HepG2 (cell line): ENCODE measurements around the gene NFKBIZ. TPM values are rescaled to one million over a fixed set of nuclear protein-coding genes. Genes with fewer than 3 reads are reported as not detected.

Experiments used
- ARHGAP35 ChIP-seq: sonication (generic); formaldehyde crosslinking; IDR thresholded peaks from 2 replicates; pipeline ENCODE4 v1.9.0; 2022; ENCODE audit warnings: mild to moderate bottlenecking, inconsistent platforms, moderate library complexity, missing genetic modification reagents, borderline replicate concordance
- ARNT2 ChIP-seq: sonication (generic); formaldehyde crosslinking; IDR thresholded peaks from 2 replicates; pipeline ENCODE4 v1.8.0; 2022; ENCODE audit warnings: mild to moderate bottlenecking, low read depth, missing genetic modification reagents, moderate library complexity
- DZIP1 ChIP-seq: sonication (generic); formaldehyde crosslinking; IDR thresholded peaks from 2 replicates; pipeline ENCODE4 v1.5.0; 2020; ENCODE audit warnings: mild to moderate bottlenecking, missing genetic modification reagents
- GABPA ChIP-seq, 2 experiments: IDR thresholded peaks; 2 replicates each; pipeline ENCODE4 v1.6.1; 2011 to 2016; ENCODE audit warnings: low read depth in 2 of 2, low read length in 1 of 2, missing biosample characterization in 1 of 2, missing genetic modification characterization in 1 of 2
- GATAD2A ChIP-seq: IDR thresholded peaks from 2 replicates; pipeline ENCODE4 v1.6.1; 2016
- LCORL ChIP-seq, 2 experiments: fragments of 450-650 bp in 1 of 2; sonication (generic) in 1 of 2; formaldehyde crosslinking in 1 of 2; IDR thresholded peaks; 2 replicates each; pipeline versions ENCODE4 v1.5.0 to v1.6.1; 2017 to 2020; ENCODE audit warnings: antibody characterized with exemption in 1 of 2, missing genetic modification reagents in 1 of 2
- NCOA5 ChIP-seq: sonication (generic); formaldehyde crosslinking; IDR thresholded peaks from 2 replicates; pipeline ENCODE4 v1.4.0; 2020; ENCODE audit warnings: missing genetic modification reagents
- NFE2L2 ChIP-seq: fragments of 150-350 bp; IDR thresholded peaks from 2 replicates; pipeline ENCODE4 v1.6.1; 2014; ENCODE audit warnings: low read length
- NR2C2 ChIP-seq: sonication (generic); formaldehyde crosslinking; IDR thresholded peaks from 2 replicates; pipeline ENCODE4 v1.4.0; 2020; ENCODE audit warnings: missing genetic modification reagents, mild to moderate bottlenecking, moderate library complexity, borderline replicate concordance
- PHB2 ChIP-seq: fragments of 450-650 bp; IDR thresholded peaks from 2 replicates; pipeline ENCODE4 v1.6.1; 2018; ENCODE audit not compliant: partially characterized antibody
- RCOR2 ChIP-seq: IDR thresholded peaks from 2 replicates; pipeline ENCODE4 v1.6.1; 2016; ENCODE audit warnings: missing biosample characterization, missing genetic modification reagents
- SOX5 ChIP-seq: IDR thresholded peaks from 2 replicates; pipeline ENCODE4 v1.6.1; 2016; ENCODE audit warnings: borderline replicate concordance
- SP4 ChIP-seq: sonication (generic); formaldehyde crosslinking; IDR thresholded peaks from 2 replicates; pipeline ENCODE4 v1.8.1; 2023; ENCODE audit warnings: mild to moderate bottlenecking, missing genetic modification reagents
- THAP8 ChIP-seq: sonication (generic); formaldehyde crosslinking; IDR thresholded peaks from 2 replicates; pipeline ENCODE4 v1.5.1; 2020; ENCODE audit warnings: missing genetic modification reagents, mild to moderate bottlenecking, borderline replicate concordance
- TRIM24 ChIP-seq: sonication (generic); formaldehyde crosslinking; IDR thresholded peaks from 2 replicates; pipeline ENCODE4 v1.8.0; 2022; ENCODE audit warnings: mild to moderate bottlenecking, missing genetic modification reagents
- ZBTB33 ChIP-seq: sonication (generic); formaldehyde crosslinking; IDR thresholded peaks from 2 replicates; pipeline ENCODE4 v1.4.0; 2020; ENCODE audit warnings: missing genetic modification reagents
- ZNF501 ChIP-seq: sonication (generic); formaldehyde crosslinking; IDR thresholded peaks from 2 replicates; pipeline ENCODE4 v1.5.1; 2020; ENCODE audit warnings: mild to moderate bottlenecking, moderate library complexity, missing genetic modification reagents
- ZNF563 ChIP-seq: sonication (generic); formaldehyde crosslinking; IDR thresholded peaks from 2 replicates; pipeline ENCODE4 v1.8.0; 2022; ENCODE audit warnings: mild to moderate bottlenecking, moderate library complexity, missing genetic modification reagents
- polyA plus RNA-seq, 8 experiments: library from polyadenylated mRNA; depleted of rRNA in 3 of 8; stranded (reverse) in 7 of 8; unstranded in 1 of 8; fragments of >200 nt; fragmentation: Illumina TruSeq in 4 of 8; extraction: Trizol in 4 of 8; gene quantifications; 2 replicates each; pipeline versions ENCODE4 v1.2.1 to v1.2.3, GENCODE V29; 2011 to 2016; ENCODE audit warnings: low read depth in 4 of 8, missing spikeins in 1 of 8, mixed read lengths in 1 of 8; ENCODE audit not compliant: insufficient read depth in 1 of 8
- total RNA-seq, 5 experiments: library from RNA; depleted of rRNA; stranded (reverse); fragments of >200 nt; fragmentation: Illumina TruSeq; extraction: Trizol; gene quantifications; 2 replicates each; pipeline ENCODE4 v1.2.3, GENCODE V29; 2016; ENCODE audit warnings: low read depth in 1 of 5
- TF ChIP-seq, protein P1 (sequence below): sonication (generic); formaldehyde crosslinking; IDR thresholded peaks from 2 replicates; pipeline ENCODE4 v1.5.0; 2020; ENCODE audit warnings: missing genetic modification reagents
- TF ChIP-seq, protein P2 (sequence below): sonication (generic); formaldehyde crosslinking; IDR thresholded peaks from 2 replicates; pipeline ENCODE4 v1.5.0; 2020; ENCODE audit warnings: mild to moderate bottlenecking, missing genetic modification reagents, moderate library complexity

Gene NFKBIZ
- total and polyA plus RNA-seq, 2 of the 13 experiments (the other 11 are each of a cell fraction or from before 2014, with no cell fraction given), result 25.9 to 60.6 TPM

GRCh38 chr3:101848754-101849713 lies at the start of gene NFKBIZ (continued):
- TF ChIP-seq NR2C2 (CRISPR knock-in tag) (no peak; the same call in 1 of the 2 replicates), NCOA5 (no peak), GABPA (IDR thresholded peaks at IDR 0.05; ENCODE audit: low read depth, low read length) (no peak), GABPA (CRISPR knock-in tag; IDR thresholded peaks at IDR 0.05; ENCODE audit: low read depth) (no peak), DZIP1 (CRISPR knock-in tag) (no peak), ZNF501 (peak; percentile 14; the same call in 1 of the 2 replicates), TRIM24 (CRISPR knock-in tag) (no peak), PHB2 (no peak), ARNT2 (CRISPR knock-in tag) (peak; percentile 90), NFE2L2 (no peak), SOX5 (CRISPR knock-in tag) (no peak), ZBTB33 (no peak), ARHGAP35 (CRISPR knock-in tag) (no peak), RCOR2 (CRISPR knock-in tag) (no peak), GATAD2A (CRISPR knock-in tag) (no peak; the same call in none of the 2 replicates), THAP8 (no peak; the same call in 1 of the 2 replicates), ZNF563 (CRISPR knock-in tag) (peak; percentile 87), LCORL (IDR thresholded peaks at IDR 0.05) (no peak), LCORL (CRISPR knock-in tag; IDR thresholded peaks at IDR 0.05) (peak; percentile 79), SP4 (peak; percentile 72; the same call in 1 of the 2 replicates)
- TF ChIP-seq, protein P1, sequence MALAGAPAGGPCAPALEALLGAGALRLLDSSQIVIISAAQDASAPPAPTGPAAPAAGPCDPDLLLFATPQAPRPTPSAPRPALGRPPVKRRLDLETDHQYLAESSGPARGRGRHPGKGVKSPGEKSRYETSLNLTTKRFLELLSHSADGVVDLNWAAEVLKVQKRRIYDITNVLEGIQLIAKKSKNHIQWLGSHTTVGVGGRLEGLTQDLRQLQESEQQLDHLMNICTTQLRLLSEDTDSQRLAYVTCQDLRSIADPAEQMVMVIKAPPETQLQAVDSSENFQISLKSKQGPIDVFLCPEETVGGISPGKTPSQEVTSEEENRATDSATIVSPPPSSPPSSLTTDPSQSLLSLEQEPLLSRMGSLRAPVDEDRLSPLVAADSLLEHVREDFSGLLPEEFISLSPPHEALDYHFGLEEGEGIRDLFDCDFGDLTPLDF (CRISPR knock-in tag), result peak; percentile 50; the same call in 1 of the 2 replicates
- TF ChIP-seq, protein P2, sequence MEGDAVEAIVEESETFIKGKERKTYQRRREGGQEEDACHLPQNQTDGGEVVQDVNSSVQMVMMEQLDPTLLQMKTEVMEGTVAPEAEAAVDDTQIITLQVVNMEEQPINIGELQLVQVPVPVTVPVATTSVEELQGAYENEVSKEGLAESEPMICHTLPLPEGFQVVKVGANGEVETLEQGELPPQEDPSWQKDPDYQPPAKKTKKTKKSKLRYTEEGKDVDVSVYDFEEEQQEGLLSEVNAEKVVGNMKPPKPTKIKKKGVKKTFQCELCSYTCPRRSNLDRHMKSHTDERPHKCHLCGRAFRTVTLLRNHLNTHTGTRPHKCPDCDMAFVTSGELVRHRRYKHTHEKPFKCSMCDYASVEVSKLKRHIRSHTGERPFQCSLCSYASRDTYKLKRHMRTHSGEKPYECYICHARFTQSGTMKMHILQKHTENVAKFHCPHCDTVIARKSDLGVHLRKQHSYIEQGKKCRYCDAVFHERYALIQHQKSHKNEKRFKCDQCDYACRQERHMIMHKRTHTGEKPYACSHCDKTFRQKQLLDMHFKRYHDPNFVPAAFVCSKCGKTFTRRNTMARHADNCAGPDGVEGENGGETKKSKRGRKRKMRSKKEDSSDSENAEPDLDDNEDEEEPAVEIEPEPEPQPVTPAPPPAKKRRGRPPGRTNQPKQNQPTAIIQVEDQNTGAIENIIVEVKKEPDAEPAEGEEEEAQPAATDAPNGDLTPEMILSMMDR, result no peak
